HepG2 (cell line): Measurements from ENCODE around the gene SLC6A5. TPM values are rescaled to one million over a fixed set of nuclear protein-coding genes. Genes with fewer than 3 reads are reported as not detected.

Source experiments
- ATAC-seq: fragments of 200-7000 bp; cut with Tn5 transposase; 3 replicates; pipeline ENCODE4 v1.9.1; 2020; ENCODE audit warnings: mild to moderate bottlenecking, moderate library complexity
- BruUV-seq: library from RNA; stranded (reverse); fragments of 400-500 nt; replicated peaks from 2 replicates; lab custom pipeline; 2021; lab: Mats Ljungman, UMichigan
- CTCF ChIA-PET: fragments of 300-600 bp; formaldehyde crosslinking; extraction: SDS; loops from one replicate; lab custom pipeline; 2021; ENCODE audit warnings: low total read pairs, inconsistent platforms, low intra/inter-chr PET ratio; lab: Yijun Ruan, JAX
- POLR2A ChIA-PET: fragments of 350-600 bp; sonication (Branson Sonifier 250); formaldehyde crosslinking; loops from one replicate; lab custom pipeline; 2020; ENCODE audit warnings: antibody characterized with exemption, inconsistent platforms; lab: Yijun Ruan, JAX
- DNase-seq: peaks from one replicate; pipeline ENCODE4 v3.0.0-alpha.2; 2015; ENCODE audit warnings: low spot score
- FAIRE-seq: peaks from 3 replicates; lab custom pipeline; 2011; peaks lifted over from hg19 to GRCh38; lab: Jason Lieb, UNC
- H2AFZ ChIP-seq: one replicate; pipeline ENCODE4 v1.6.1; 2011; ENCODE audit warnings: low read length, inconsistent platforms
- H3K27ac ChIP-seq: fragments of 300-600 bp; 3 replicates; pipeline ENCODE4 v1.8.0; 2011; ENCODE audit warnings: mixed run types, mild to moderate bottlenecking, mixed read lengths, low read length, inconsistent platforms; ENCODE audit not compliant: insufficient read depth; ENCODE audit errors: extremely low read length
- H3K27me3 ChIP-seq, 2 experiments: fragments of 200-600 bp in 1 of 2; 2 replicates in 1 of 2; 3 replicates in 1 of 2; pipeline versions ENCODE4 v1.6.0 to v1.8.0; 2011; ENCODE audit warnings: low read length in 2 of 2, mild to moderate bottlenecking in 2 of 2, moderate library complexity in 2 of 2, inconsistent platforms in 1 of 2; ENCODE audit not compliant: insufficient read depth in 2 of 2, control insufficient read depth in 1 of 2
- H3K36me3 ChIP-seq, 2 experiments: fragments of 200-600 bp in 1 of 2; replicated peaks in 1 of 2; 2 replicates in 1 of 2; 3 replicates in 1 of 2; pipeline versions ENCODE4 v1.5.1 to v1.8.0; 2011; ENCODE audit warnings: low read length in 2 of 2, inconsistent platforms in 1 of 2; ENCODE audit not compliant: insufficient read depth in 2 of 2, control insufficient read depth in 1 of 2
- H3K4me1 ChIP-seq: 2 replicates; pipeline ENCODE4 v1.5.1; 2012; ENCODE audit warnings: low read length, inconsistent platforms; ENCODE audit not compliant: insufficient read depth
- H3K4me2 ChIP-seq: 2 replicates; pipeline ENCODE4 v1.6.0; 2011; ENCODE audit warnings: low read depth, low read length, inconsistent platforms
- H3K4me3 ChIP-seq, 3 experiments: fragments of 200-600 bp in 1 of 3; sonication (generic), shearing (Covaris generic) in 1 of 3; replicated peaks in 1 of 3; 2 replicates each; pipeline ENCODE4 v1.5.1; 2011 to 2016; ENCODE audit warnings: low read length in 3 of 3, inconsistent platforms in 2 of 3, low read depth in 2 of 3, mild to moderate bottlenecking in 2 of 3, control low read depth in 1 of 3, mixed read lengths in 1 of 3; ENCODE audit not compliant: insufficient read depth in 1 of 3
- H3K79me2 ChIP-seq: one replicate; pipeline ENCODE4 v1.6.1; 2011; ENCODE audit warnings: low read length, inconsistent platforms; ENCODE audit not compliant: insufficient read depth
- H3K9ac ChIP-seq: 2 replicates; pipeline ENCODE4 v1.6.0; 2011; ENCODE audit warnings: mild to moderate bottlenecking, low read depth, low read length, inconsistent platforms; ENCODE audit not compliant: insufficient read depth
- H3K9me3 ChIP-seq: 2 replicates; pipeline ENCODE4 v1.5.1; 2012; ENCODE audit warnings: mild to moderate bottlenecking, low read length
- H4K20me1 ChIP-seq: 2 replicates; pipeline ENCODE4 v1.6.0; 2011; ENCODE audit warnings: inconsistent platforms, mild to moderate bottlenecking, low read length, moderate library complexity; ENCODE audit not compliant: insufficient read depth
- CC2D1A ChIP-seq: sonication (generic); formaldehyde crosslinking; IDR thresholded peaks from 2 replicates; pipeline ENCODE4 v1.8.1; 2023; ENCODE audit warnings: mild to moderate bottlenecking, missing genetic modification reagents
- CCDC6 ChIP-seq: sonication (generic); formaldehyde crosslinking; IDR thresholded peaks from 2 replicates; pipeline ENCODE4 v1.8.1; 2022; ENCODE audit warnings: mild to moderate bottlenecking, missing genetic modification reagents, moderate library complexity
- CHCHD3 ChIP-seq: sonication (generic); formaldehyde crosslinking; IDR thresholded peaks from 2 replicates; pipeline ENCODE4 v1.8.0; 2022; ENCODE audit warnings: mild to moderate bottlenecking, missing genetic modification reagents, moderate library complexity
- ESRRA ChIP-seq: sonication (generic); formaldehyde crosslinking; IDR thresholded peaks from 2 replicates; pipeline ENCODE4 v1.5.1; 2020; ENCODE audit warnings: mild to moderate bottlenecking, low read depth, missing genetic modification reagents
- HDAC6 ChIP-seq: fragments of 200-600 bp; sonication (generic); IDR thresholded peaks from 2 replicates; pipeline ENCODE4 v1.7.0; 2017; ENCODE audit warnings: mild to moderate bottlenecking, antibody characterized with exemption, low read length, low read depth
- NFKB2 ChIP-seq: sonication (generic); formaldehyde crosslinking; IDR thresholded peaks from 2 replicates; pipeline ENCODE4 v1.4.0; 2020; ENCODE audit warnings: missing genetic modification reagents, borderline replicate concordance
- SOX6 ChIP-seq, 2 experiments: fragments of 450-650 bp in 1 of 2; sonication (generic) in 1 of 2; formaldehyde crosslinking in 1 of 2; IDR thresholded peaks; 2 replicates each; pipeline versions ENCODE4 v1.4.0 to v1.6.1; 2017 to 2020; ENCODE audit warnings: antibody characterized with exemption in 1 of 2, mild to moderate bottlenecking in 1 of 2, missing genetic modification reagents in 1 of 2
- SRF ChIP-seq: IDR thresholded peaks from 2 replicates; pipeline ENCODE4 v1.6.1; 2011; ENCODE audit warnings: mild to moderate bottlenecking, low read depth, low read length, moderate library complexity
- U2AF1 ChIP-seq: fragments of 200-400 bp; formaldehyde crosslinking; optimal IDR thresholded peaks from 2 replicates; pipeline ENCODE3; 2017; ENCODE audit warnings: mild to moderate bottlenecking, low read depth, low read length
- ZBED4 ChIP-seq: sonication (generic); formaldehyde crosslinking; IDR thresholded peaks from 2 replicates; pipeline ENCODE4 v1.4.0; 2020; ENCODE audit warnings: missing genetic modification reagents, borderline replicate concordance
- ZNF362 ChIP-seq: sonication (generic); formaldehyde crosslinking; IDR thresholded peaks from 2 replicates; pipeline ENCODE4 v1.4.0; 2020; ENCODE audit warnings: missing genetic modification reagents, mild to moderate bottlenecking, borderline replicate concordance
- ZNF484 ChIP-seq: sonication (generic); formaldehyde crosslinking; IDR thresholded peaks from 2 replicates; pipeline ENCODE4 v1.5.1; 2020; ENCODE audit warnings: mild to moderate bottlenecking, low read depth, missing genetic modification reagents, borderline replicate concordance
- ZNF607 ChIP-seq: sonication (generic); formaldehyde crosslinking; IDR thresholded peaks from 2 replicates; pipeline ENCODE4 v1.5.1; 2020; ENCODE audit warnings: missing genetic modification reagents, mild to moderate bottlenecking, borderline replicate concordance
- ZNF790 ChIP-seq: sonication (generic); formaldehyde crosslinking; IDR thresholded peaks from 2 replicates; pipeline ENCODE4 v1.8.0; 2022; ENCODE audit warnings: missing genetic modification reagents, mild to moderate bottlenecking, borderline replicate concordance
- ZSCAN12 ChIP-seq: sonication (generic); formaldehyde crosslinking; IDR thresholded peaks from 2 replicates; pipeline ENCODE4 v1.9.0; 2021; ENCODE audit warnings: mild to moderate bottlenecking, missing genetic modification reagents
- WGBS: methylation state at CpG from one replicate; pipeline ENCODE4 v1.1.6; 2017; ENCODE audit warnings: low lambda C conversion rate; 5-methylcytosine and 5-hydroxymethylcytosine counted together
- in situ Hi-C: cut with HindIII; loops from 2 replicates; pipeline ENCODE4 v1.10.0; 2017; ENCODE audit warnings: low pct_unique_long_range_greater_than_20kb; ENCODE audit not compliant: extremely low pct_ligation_motif_present
- intact Hi-C: fragments of 100-400 bp; cut with micrococcal nuclease; formaldehyde crosslinking; loops from one replicate; pipeline ENCODE4 v1.10.0; 2022; ENCODE audit not compliant: unreplicated experiment
- polyA plus RNA-seq, 8 experiments: library from polyadenylated mRNA; depleted of rRNA in 3 of 8; stranded (reverse) in 7 of 8; unstranded in 1 of 8; fragments of >200 nt; fragmentation: Illumina TruSeq in 4 of 8; extraction: Trizol in 4 of 8; gene quantifications; 2 replicates each; pipeline versions ENCODE4 v1.2.1 to v1.2.3, GENCODE V29; 2011 to 2016; ENCODE audit warnings: low read depth in 4 of 8, missing spikeins in 1 of 8, mixed read lengths in 1 of 8; ENCODE audit not compliant: insufficient read depth in 1 of 8
- total RNA-seq, 5 experiments: library from RNA; depleted of rRNA; stranded (reverse); fragments of >200 nt; fragmentation: Illumina TruSeq; extraction: Trizol; gene quantifications; 2 replicates each; pipeline ENCODE4 v1.2.3, GENCODE V29; 2016; ENCODE audit warnings: low read depth in 1 of 5
- TF ChIP-seq, protein P1 (sequence below): sonication (generic); formaldehyde crosslinking; conservative IDR thresholded peaks from 2 replicates; pipeline ENCODE4 v1.8.0; 2022; ENCODE audit warnings: missing genetic modification reagents

Gene SLC6A5
- total and polyA plus RNA-seq, 2 of the 13 experiments (the other 11 are each of a cell fraction or from before 2014, with no cell fraction given), result not detected

GRCh38 chr11:20617346-20618005 is 18.1 kb downstream of the SLC6A5 start:
- ATAC-seq, result no peak
- Histone ChIP-seq H3K27me3 (peaks cover 1 to 9% of the 10 kb centered on the region in 2 experiments; a peak in 2 of 5 replicates), H3K36me3 (no peaks in the 10 kb centered on the region), H3K9ac (no peak overlapping the region), H3K4me2 (no peak overlapping the region), H3K9me3 (no peaks in the 10 kb centered on the region), H3K4me3 (no peak overlapping the region), H4K20me1 (no peaks in the 10 kb centered on the region), H2AFZ (no peak overlapping the region), H3K79me2 (no peaks in the 10 kb centered on the region), H3K4me1 (no peaks in the 10 kb centered on the region), H3K27ac (no peak overlapping the region)
- no peak for FAIRE-seq
- in situ Hi-C loops, result loop anchor here (25.0 kb wide), 1 partner anchor 480 kb away; no protein-coding TSS in a partner anchor
- no peak for DNase-seq
- ChIA-PET CTCF (no interaction called here), POLR2A (no interaction called here)
- no TSS peak for BruUV-seq
- intact Hi-C loops, result no loop called here
- 0% methylated on average over 4 of the region's 4 CpGs for WGBS
- TF ChIP-seq ZNF484 (CRISPR knock-in tag) (no peak), U2AF1 (no peak), CC2D1A (CRISPR knock-in tag) (no peak), ZNF607 (CRISPR knock-in tag) (no peak), ZSCAN12 (no peak), CHCHD3 (CRISPR knock-in tag) (no peak), ZNF790 (no peak), ZNF362 (CRISPR knock-in tag) (no peak), ESRRA (CRISPR knock-in tag) (no peak), SOX6 (IDR thresholded peaks at IDR 0.05) (no peak), SOX6 (CRISPR knock-in tag; IDR thresholded peaks at IDR 0.05) (no peak), ZBED4 (no peak), HDAC6 (no peak), SRF (no peak), NFKB2 (CRISPR knock-in tag) (no peak), CCDC6 (no peak)
- TF ChIP-seq, protein P1, sequence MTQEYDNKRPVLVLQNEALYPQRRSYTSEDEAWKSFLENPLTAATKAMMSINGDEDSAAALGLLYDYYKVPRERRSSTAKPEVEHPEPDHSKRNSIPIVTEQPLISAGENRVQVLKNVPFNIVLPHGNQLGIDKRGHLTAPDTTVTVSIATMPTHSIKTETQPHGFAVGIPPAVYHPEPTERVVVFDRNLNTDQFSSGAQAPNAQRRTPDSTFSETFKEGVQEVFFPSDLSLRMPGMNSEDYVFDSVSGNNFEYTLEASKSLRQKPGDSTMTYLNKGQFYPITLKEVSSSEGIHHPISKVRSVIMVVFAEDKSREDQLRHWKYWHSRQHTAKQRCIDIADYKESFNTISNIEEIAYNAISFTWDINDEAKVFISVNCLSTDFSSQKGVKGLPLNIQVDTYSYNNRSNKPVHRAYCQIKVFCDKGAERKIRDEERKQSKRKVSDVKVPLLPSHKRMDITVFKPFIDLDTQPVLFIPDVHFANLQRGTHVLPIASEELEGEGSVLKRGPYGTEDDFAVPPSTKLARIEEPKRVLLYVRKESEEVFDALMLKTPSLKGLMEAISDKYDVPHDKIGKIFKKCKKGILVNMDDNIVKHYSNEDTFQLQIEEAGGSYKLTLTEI (CRISPR knock-in tag), result no peak
